Neutrophil (primary cell): ENCODE results near the gene GARIN5A.

Source experiments
- H3K27ac ChIP-seq: fragments of 200-600 bp; sonication (generic); 2 replicates; pipeline ENCODE4 v1.5.1; 2016; ENCODE audit warnings: mild to moderate bottlenecking, moderate library complexity
- H3K27me3 ChIP-seq: fragments of 200-600 bp; sonication (generic); 2 replicates; pipeline ENCODE4 v1.6.0; 2016; ENCODE audit warnings: mild to moderate bottlenecking
- H3K36me3 ChIP-seq: fragments of 200-600 bp; sonication (generic); 2 replicates; pipeline ENCODE4 v1.5.1; 2017
- H3K4me1 ChIP-seq, 2 experiments: fragments of 200-600 bp in 1 of 2; sonication (generic) in 1 of 2; 1 replicate in 1 of 2; 2 replicates in 1 of 2; pipeline versions ENCODE4 v1.5.1 to v1.6.1; 2013 to 2016; ENCODE audit warnings: low read depth in 1 of 2, low read length in 1 of 2, mild to moderate bottlenecking in 1 of 2, moderate library complexity in 1 of 2; ENCODE audit not compliant: control insufficient read depth in 1 of 2, insufficient read depth in 1 of 2
- H3K4me3 ChIP-seq, 2 experiments: fragments of 200-600 bp in 1 of 2; sonication (generic) in 1 of 2; 1 replicate in 1 of 2; 2 replicates in 1 of 2; pipeline ENCODE4 v1.5.1; 2013 to 2016; ENCODE audit warnings: low read depth in 1 of 2, low read length in 1 of 2, mild to moderate bottlenecking in 1 of 2, moderate library complexity in 1 of 2
- H3K9me3 ChIP-seq: fragments of 200-600 bp; sonication (generic); 2 replicates; pipeline ENCODE4 v1.5.1; 2016
- TF ChIP-seq, protein P1 (sequence below): fragments of 200-600 bp; sonication (generic); IDR thresholded peaks from 2 replicates; pipeline ENCODE4 v1.5.1; 2016; ENCODE audit warnings: antibody characterized with exemption

Gene GARIN5A

DNA sequence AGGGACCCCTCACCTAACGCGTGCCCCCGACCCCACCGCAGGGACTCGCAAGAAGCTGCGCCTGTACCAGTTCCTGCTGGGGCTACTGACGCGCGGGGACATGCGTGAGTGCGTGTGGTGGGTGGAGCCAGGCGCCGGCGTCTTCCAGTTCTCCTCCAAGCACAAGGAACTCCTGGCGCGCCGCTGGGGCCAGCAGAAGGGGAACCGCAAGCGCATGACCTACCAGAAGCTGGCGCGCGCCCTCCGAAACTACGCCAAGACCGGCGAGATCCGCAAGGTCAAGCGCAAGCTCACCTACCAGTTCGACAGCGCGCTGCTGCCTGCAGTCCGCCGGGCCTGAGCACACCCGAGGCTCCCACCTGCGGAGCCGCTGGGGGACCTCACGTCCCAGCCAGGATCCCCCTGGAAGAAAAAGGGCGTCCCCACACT lies 48.6 kb downstream of the GARIN5A start:
- H3K36me3 ChIP-seq, result no peaks in the 10 kb centered on the region
- peaks cover 12% of the 10 kb centered on the region for H3K27me3 ChIP-seq
- TF ChIP-seq, protein P1, sequence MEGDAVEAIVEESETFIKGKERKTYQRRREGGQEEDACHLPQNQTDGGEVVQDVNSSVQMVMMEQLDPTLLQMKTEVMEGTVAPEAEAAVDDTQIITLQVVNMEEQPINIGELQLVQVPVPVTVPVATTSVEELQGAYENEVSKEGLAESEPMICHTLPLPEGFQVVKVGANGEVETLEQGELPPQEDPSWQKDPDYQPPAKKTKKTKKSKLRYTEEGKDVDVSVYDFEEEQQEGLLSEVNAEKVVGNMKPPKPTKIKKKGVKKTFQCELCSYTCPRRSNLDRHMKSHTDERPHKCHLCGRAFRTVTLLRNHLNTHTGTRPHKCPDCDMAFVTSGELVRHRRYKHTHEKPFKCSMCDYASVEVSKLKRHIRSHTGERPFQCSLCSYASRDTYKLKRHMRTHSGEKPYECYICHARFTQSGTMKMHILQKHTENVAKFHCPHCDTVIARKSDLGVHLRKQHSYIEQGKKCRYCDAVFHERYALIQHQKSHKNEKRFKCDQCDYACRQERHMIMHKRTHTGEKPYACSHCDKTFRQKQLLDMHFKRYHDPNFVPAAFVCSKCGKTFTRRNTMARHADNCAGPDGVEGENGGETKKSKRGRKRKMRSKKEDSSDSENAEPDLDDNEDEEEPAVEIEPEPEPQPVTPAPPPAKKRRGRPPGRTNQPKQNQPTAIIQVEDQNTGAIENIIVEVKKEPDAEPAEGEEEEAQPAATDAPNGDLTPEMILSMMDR, result no peak
- no peaks in the 10 kb centered on the region for H3K9me3 ChIP-seq
- peaks cover 17 to 28% of the 10 kb centered on the region in 2 experiments for H3K4me1 ChIP-seq
- peak overlapping the region; percentile 12 for H3K27ac ChIP-seq
- H3K4me3 ChIP-seq, result peak overlapping the region; percentile 43 to 46

DNA sequence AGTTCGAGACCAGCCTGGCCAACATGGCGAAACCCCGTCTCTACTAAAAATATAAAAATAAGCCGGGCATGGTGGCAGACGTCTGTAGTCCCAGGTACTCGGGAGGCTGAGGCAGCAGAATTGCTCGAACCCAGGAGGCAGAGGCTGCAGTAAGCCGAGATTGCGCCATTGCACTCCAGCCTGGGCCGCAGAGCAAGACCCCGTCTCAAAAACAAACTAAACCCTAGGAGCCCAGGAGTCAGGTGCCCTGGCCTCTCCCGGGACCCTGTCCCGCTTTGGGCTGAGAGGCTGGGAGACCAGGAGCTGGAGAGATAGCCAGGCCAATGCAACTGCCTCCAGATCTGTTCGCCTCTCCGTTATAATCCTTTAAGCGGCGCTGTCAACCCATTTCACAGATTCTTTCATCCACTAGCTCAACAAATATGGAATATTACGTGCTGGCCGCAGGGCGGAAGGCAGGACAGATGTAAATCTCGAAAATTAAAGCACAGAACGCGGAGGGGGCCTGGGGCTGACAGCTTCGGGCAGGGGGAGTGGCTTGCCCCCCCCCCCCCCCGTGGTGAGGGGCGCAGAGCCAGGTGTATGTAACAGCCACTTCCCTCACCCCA lies 49.2 kb downstream of the GARIN5A start:
- Histone ChIP-seq H3K36me3 (no peaks in the 10 kb centered on the region), H3K4me3 (peak overlapping the region; percentile 43 to 46), H3K27me3 (peaks cover 6% of the 10 kb centered on the region), H3K27ac (peak overlapping the region; percentile 12), H3K4me1 (peaks cover 17 to 25% of the 10 kb centered on the region in 2 experiments), H3K9me3 (no peaks in the 10 kb centered on the region)
- TF ChIP-seq, protein P1, result no peak

DNA sequence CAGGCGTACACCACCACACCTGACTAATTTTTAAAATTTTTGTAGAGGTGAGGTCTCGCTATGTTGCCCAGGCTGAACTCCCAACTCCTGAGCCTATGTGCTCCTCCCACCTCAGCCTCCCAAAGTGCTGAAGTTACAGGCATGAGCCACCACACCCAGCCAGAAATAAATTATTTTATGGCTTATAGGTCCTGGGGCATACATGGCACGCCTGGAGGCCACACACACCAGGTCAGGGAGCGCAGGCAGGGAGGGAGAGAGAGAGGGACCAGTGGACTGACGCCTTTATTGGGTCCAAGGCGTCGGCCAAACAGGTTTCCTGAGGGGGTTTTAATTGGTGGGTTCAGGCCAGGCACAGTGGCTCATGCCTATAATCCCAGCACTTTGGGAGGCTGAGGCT lies 51.1 kb downstream of the GARIN5A start:
- no peaks in the 10 kb centered on the region for H3K9me3 ChIP-seq
- H3K27ac ChIP-seq, result no peak overlapping the region
- H3K27me3 ChIP-seq, result peaks cover 5% of the 10 kb centered on the region
- peaks cover 6 to 10% of the 10 kb centered on the region in 2 experiments for H3K4me1 ChIP-seq
- no peaks in the 10 kb centered on the region for H3K36me3 ChIP-seq
- TF ChIP-seq, protein P1, result no peak
- H3K4me3 ChIP-seq, result no peak overlapping the region

DNA sequence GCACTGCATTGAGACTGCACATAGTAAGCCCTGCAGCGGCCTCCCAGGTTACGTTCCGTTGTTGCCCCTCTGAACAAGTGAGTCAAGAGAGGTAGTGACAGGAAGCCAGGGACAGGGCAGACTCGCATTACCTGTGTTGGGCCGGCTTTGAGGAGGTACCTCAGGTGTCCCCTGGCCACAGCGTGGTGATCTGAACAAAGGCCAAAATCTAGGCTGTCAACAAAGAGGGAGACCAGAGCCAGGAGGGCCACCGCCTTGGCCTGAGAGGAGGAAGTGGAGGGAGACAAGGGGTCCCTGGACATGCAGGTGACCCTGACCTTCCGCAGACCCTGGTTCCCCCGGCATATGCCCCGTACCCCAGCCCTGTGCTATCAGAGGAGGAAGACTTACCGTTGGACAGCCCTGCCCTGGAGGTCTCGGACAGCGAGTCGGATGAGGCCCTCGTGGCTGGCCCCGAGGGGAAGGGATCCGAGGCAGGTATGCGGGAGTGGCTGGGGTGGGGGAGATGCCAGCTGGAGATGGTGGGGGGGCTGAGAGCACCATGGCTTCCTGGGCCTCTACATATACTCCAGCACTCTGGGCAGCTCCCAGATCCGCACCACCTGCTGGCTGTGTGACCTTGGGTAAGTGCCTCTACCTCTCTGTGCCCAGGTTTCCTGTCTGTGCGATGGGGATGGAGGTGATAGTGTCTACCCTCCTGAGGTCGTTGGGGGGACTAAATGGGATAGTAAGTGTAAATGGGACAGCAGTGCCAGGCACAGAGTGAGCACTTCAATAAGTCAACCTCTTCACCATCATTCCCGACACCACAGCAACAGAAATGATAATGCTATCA lies 53.2 kb downstream of the GARIN5A start:
- Histone ChIP-seq H3K9me3 (no peaks in the 10 kb centered on the region), H3K4me3 (no peak overlapping the region), H3K27me3 (peaks cover 25% of the 10 kb centered on the region), H3K4me1 (peaks cover 5 to 9% of the 10 kb centered on the region in 2 experiments), H3K27ac (no peak overlapping the region), H3K36me3 (no peaks in the 10 kb centered on the region)
- TF ChIP-seq, protein P1, result no peak

DNA sequence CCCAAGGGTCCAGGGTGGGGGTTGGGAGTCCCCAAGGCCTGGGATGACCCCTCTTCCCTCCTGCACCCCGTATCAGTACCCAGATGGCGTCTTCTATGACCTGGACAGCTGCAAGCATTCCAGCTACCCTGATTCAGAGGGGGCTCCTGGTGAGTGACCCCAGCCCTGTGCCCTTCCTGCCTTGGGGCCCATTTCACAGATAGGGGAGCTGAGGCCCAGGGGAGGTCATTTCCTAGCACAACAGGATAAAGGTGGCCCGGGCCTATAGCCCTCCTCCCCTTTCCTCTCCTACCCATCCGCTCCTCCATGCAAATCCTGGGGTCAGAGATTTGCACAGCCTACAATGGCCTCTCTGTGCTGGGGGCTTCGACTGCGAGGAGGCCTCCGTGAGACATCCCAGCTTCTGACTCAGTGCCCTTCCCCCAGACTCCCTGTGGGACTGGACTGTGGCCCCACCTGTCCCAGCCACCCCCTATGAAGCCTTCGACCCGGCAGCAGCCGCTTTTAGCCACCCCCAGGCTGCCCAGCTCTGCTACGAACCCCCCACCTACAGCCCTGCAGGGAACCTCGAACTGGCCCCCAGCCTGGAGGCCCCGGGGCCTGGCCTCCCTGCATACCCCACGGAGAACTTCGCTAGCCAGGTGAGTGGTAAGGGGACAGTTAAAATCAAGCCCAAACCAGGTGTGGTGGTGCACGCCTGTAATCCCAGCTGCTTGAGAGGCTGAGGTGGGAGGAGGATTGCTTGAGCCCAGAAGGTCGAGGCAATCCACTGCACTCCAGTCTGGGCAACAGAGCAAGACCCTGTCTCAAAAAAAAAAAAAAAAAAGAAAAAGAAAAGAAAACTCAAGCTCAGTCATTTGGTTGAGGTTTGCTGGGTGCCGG lies 54.0 kb downstream of the GARIN5A start:
- Histone ChIP-seq H3K4me1 (peaks cover 0 to under 1% of the 10 kb centered on the region in 2 experiments), H3K27me3 (peaks cover 34% of the 10 kb centered on the region), H3K27ac (no peak overlapping the region), H3K4me3 (no peak overlapping the region), H3K9me3 (no peaks in the 10 kb centered on the region), H3K36me3 (no peaks in the 10 kb centered on the region)
- TF ChIP-seq, protein P1, result no peak
